Liver (tissue), 9 donors: ENCODE measurements around the gene BRD4. TPM values are rescaled to one million over a fixed set of nuclear protein-coding genes. Genes with fewer than 3 reads are reported as not detected.

Experiments used
- DNase-seq: peaks from one replicate; pipeline ENCODE4 v3.0.0-alpha.2; 2017; ENCODE audit warnings: low spot score
- H3K27ac ChIP-seq, 2 donors: one replicate each; pipeline ENCODE4 v1.7.0; 2013; ENCODE audit warnings: inconsistent platforms in 2 of 2, low read length in 2 of 2, control low read depth in 1 of 2, low read depth in 1 of 2, mild to moderate bottlenecking in 1 of 2
- H3K27me3 ChIP-seq, 4 donors: one replicate each; pipeline versions ENCODE4 v1.6.1 to v1.7.0; 2013; ENCODE audit warnings: low read length in 3 of 4, inconsistent platforms in 1 of 4, mild to moderate bottlenecking in 1 of 4, moderate library complexity in 1 of 4; ENCODE audit not compliant: control insufficient read depth in 4 of 4, insufficient read depth in 4 of 4
- H3K36me3 ChIP-seq, 4 donors: one replicate each; pipeline versions ENCODE4 v1.6.1 to v1.7.0; 2013; ENCODE audit warnings: low read length in 3 of 4, mild to moderate bottlenecking in 3 of 4, low read depth in 1 of 4, moderate library complexity in 1 of 4; ENCODE audit not compliant: control insufficient read depth in 4 of 4, insufficient read depth in 3 of 4
- H3K4me1 ChIP-seq, 4 donors: one replicate each; pipeline versions ENCODE4 v1.6.1 to v1.7.0; 2013; ENCODE audit warnings: low read length in 3 of 4, mild to moderate bottlenecking in 3 of 4, moderate library complexity in 1 of 4; ENCODE audit not compliant: control insufficient read depth in 4 of 4, insufficient read depth in 4 of 4
- H3K4me3 ChIP-seq, 3 donors: one replicate each; pipeline versions ENCODE4 v1.6.1 to v1.7.0; 2013; ENCODE audit warnings: low read length in 3 of 3, control low read depth in 1 of 3, low read depth in 1 of 3, mild to moderate bottlenecking in 1 of 3
- H3K9ac ChIP-seq, 2 donors: one replicate each; pipeline ENCODE4 v1.7.0; 2013; ENCODE audit warnings: low read length in 2 of 2, mild to moderate bottlenecking in 2 of 2, moderate library complexity in 2 of 2, control low read depth in 1 of 2, low read depth in 1 of 2
- H3K9me3 ChIP-seq, 4 donors: one replicate each; pipeline versions ENCODE4 v1.6.1 to v1.7.0; 2013; ENCODE audit warnings: low read length in 3 of 4; ENCODE audit not compliant: control insufficient read depth in 4 of 4
- ATF3 ChIP-seq: IDR thresholded peaks from 2 replicates; pipeline ENCODE4 v1.6.1; 2016; ENCODE audit warnings: antibody characterized with exemption
- CTCF ChIP-seq: fragments of 150-350 bp; IDR thresholded peaks from 2 replicates; pipeline ENCODE4 v1.5.1; 2017; ENCODE audit warnings: improper control_type of control experiment, low read depth, low read length; ENCODE audit not compliant: missing input control
- EGR1 ChIP-seq, 2 donors: IDR thresholded peaks; 2 replicates each; pipeline ENCODE4 v1.6.1; 2016 to 2018; ENCODE audit warnings: antibody characterized with exemption in 2 of 2, low read depth in 2 of 2
- GABPA ChIP-seq, 2 donors: IDR thresholded peaks in 1 of 2; conservative IDR thresholded peaks in 1 of 2; 2 replicates each; pipeline ENCODE4 v1.6.1; 2016; ENCODE audit warnings: antibody characterized with exemption in 2 of 2, mild to moderate bottlenecking in 1 of 2, moderate library complexity in 1 of 2
- HNF4A ChIP-seq, 2 donors: conservative IDR thresholded peaks; 2 replicates each; pipeline ENCODE4 v1.6.1; 2016; ENCODE audit warnings: antibody characterized with exemption in 2 of 2, mild to moderate bottlenecking in 2 of 2
- HNF4G ChIP-seq: IDR thresholded peaks from 2 replicates; pipeline ENCODE4 v1.6.1; 2016; ENCODE audit warnings: antibody characterized with exemption
- JUND ChIP-seq, 2 donors: IDR thresholded peaks; 2 replicates each; pipeline ENCODE4 v1.6.1; 2016; ENCODE audit warnings: antibody characterized with exemption in 2 of 2
- MAX ChIP-seq: IDR thresholded peaks from 2 replicates; pipeline ENCODE4 v1.6.1; 2016; ENCODE audit warnings: antibody characterized with exemption
- NR2F2 ChIP-seq: IDR thresholded peaks from 2 replicates; pipeline ENCODE4 v1.6.1; 2016; ENCODE audit warnings: antibody characterized with exemption
- RAD21 ChIP-seq, 2 donors: IDR thresholded peaks; 2 replicates each; pipeline ENCODE4 v1.6.1; 2016; ENCODE audit warnings: antibody characterized with exemption in 2 of 2, mild to moderate bottlenecking in 2 of 2
- REST ChIP-seq: IDR thresholded peaks from 2 replicates; pipeline ENCODE4 v1.6.1; 2016; ENCODE audit warnings: antibody characterized with exemption, mild to moderate bottlenecking
- RXRA ChIP-seq, 2 donors: IDR thresholded peaks; 2 replicates each; pipeline ENCODE4 v1.6.1; 2017 to 2018; ENCODE audit warnings: antibody characterized with exemption in 2 of 2, mild to moderate bottlenecking in 1 of 2
- SP1 ChIP-seq: IDR thresholded peaks from 2 replicates; pipeline ENCODE4 v1.6.1; 2018; ENCODE audit warnings: antibody characterized with exemption, mild to moderate bottlenecking
- TAF1 ChIP-seq: conservative IDR thresholded peaks from 2 replicates; pipeline ENCODE4 v1.6.1; 2016; ENCODE audit warnings: antibody characterized with exemption, mild to moderate bottlenecking
- ZBTB33 ChIP-seq: IDR thresholded peaks from 2 replicates; pipeline ENCODE4 v1.6.1; 2016; ENCODE audit warnings: antibody characterized with exemption
- WGBS: extraction: QIAGEN DNeasy Blood & Tissue Kit; methylation state at CpG from one replicate; pipeline ENCODE4 v1.1.7; 2013; 5-methylcytosine and 5-hydroxymethylcytosine counted together
- polyA plus RNA-seq, 2 donors: library from polyadenylated mRNA; stranded (reverse) in 1 of 2; unstranded in 1 of 2; fragments of 200-250 nt in 1 of 2; fragments of >200 nt in 1 of 2; fragmentation: Nextera tagmentation in 1 of 2; extraction: Ambion mirVana in 1 of 2; gene quantifications; one replicate each; pipeline versions ENCODE4 v1.2.1 to v1.2.3, GENCODE V29; 2013 to 2015
- total RNA-seq, 2 donors: library from RNA; depleted of rRNA; stranded (reverse); fragments of >200 nt; gene quantifications; one replicate each; pipeline ENCODE4 v1.2.3, GENCODE V29; 2014
- donor health status: healthy.
- donor health status: healthy.
- donor health status: healthy.
- donor health status: healthy.
- donor health status: healthy.

BRD4 gene
- total and polyA plus RNA-seq, 4 donors: 13.6 to 25.8 (median 20.5) TPM

- Histone ChIP-seq H3K4me1 (peaks cover 12 to 45% (median 37%) of the 10 kb centered on the region in 4 donors), H3K27ac (peak overlapping the region; percentile 17 to 65), H3K36me3 (peaks cover 11 to 54% (median 48%) of the 10 kb centered on the region in 4 donors), H3K9ac (no peak overlapping the region), H3K4me3 (no peak overlapping the region), H3K27me3 (no peaks in the 10 kb centered on the region), H3K9me3 (no peaks in the 10 kb centered on the region)
- TF ChIP-seq TAF1: no peak
- TF ChIP-seq ATF3: no peak
- no peak for TF ChIP-seq MAX
- TF ChIP-seq CTCF: no peak
- no peak for TF ChIP-seq HNF4G
- TF ChIP-seq RXRA (IDR thresholded peaks at IDR 0.05): no peak
- TF ChIP-seq REST: no peak
- no peak for TF ChIP-seq JUND (IDR thresholded peaks at IDR 0.05)
- TF ChIP-seq EGR1 (IDR thresholded peaks at IDR 0.05; ENCODE audit: low read depth in 2 of 2): no peak
- TF ChIP-seq ZBTB33: no peak
- TF ChIP-seq RAD21 (IDR thresholded peaks at IDR 0.05): no peak
- DNase-seq: no peak
- WGBS: 79% methylated on average over 1 of the region's 1 CpG
Measured at GRCh38 chr19:15264933-15265206, 67.5 kb downstream of the BRD4 start.

GRCh38 chr19:15264061-15264932, 68.0 kb downstream of the BRD4 start:
- no peaks in the 10 kb centered on the region for H3K9me3 ChIP-seq
- 73% methylated on average over 28 of the region's 28 CpGs for WGBS
- H3K9ac ChIP-seq: no peak overlapping the region
- peaks cover 9 to 40% (median 33%) of the 10 kb centered on the region in 4 donors for H3K4me1 ChIP-seq
- peak overlapping the region; percentile 42 to 65 for H3K27ac ChIP-seq
- no peaks in the 10 kb centered on the region for H3K27me3 ChIP-seq
- no peak overlapping the region for H3K4me3 ChIP-seq
- H3K36me3 ChIP-seq: peaks cover 11 to 59% (median 52%) of the 10 kb centered on the region in 4 donors
- DNase-seq: peak; percentile 85
- peak; percentile 82 to 90 for TF ChIP-seq RAD21 (IDR thresholded peaks at IDR 0.05)
- no peak for TF ChIP-seq HNF4G
- no peak for TF ChIP-seq SP1
- peak; percentile 69 for TF ChIP-seq CTCF
- no peak for TF ChIP-seq ZBTB33
- no peak for TF ChIP-seq NR2F2
- TF ChIP-seq HNF4A (conservative IDR thresholded peaks at IDR 0.05): no peak
- no peak for TF ChIP-seq GABPA (IDR thresholded peaks at IDR 0.05 in 1 of 2, conservative IDR thresholded peaks at IDR 0.05 in 1 of 2)
